Measurements from ENCODE around the gene COL1A2. TPM values are rescaled to one million over a fixed set of nuclear protein-coding genes. Genes with fewer than 3 reads are reported as not detected.

COL1A2 gene
- total and polyA plus RNA-seq, 2 of the 8 experiments (the other 6 are each of a cell fraction or from before 2014, with no cell fraction given): 45.2 to 87.2 TPM

GRCh38 chr7:94458041-94458440, 63.3 kb downstream of the COL1A2 start:
- Histone ChIP-seq H3K14ac (ENCODE audit: insufficient read length) (no peak overlapping the region), H3K9me3 (ENCODE audit: insufficient read depth in 2 of 2, low read depth in 1 of 2, low read length in 1 of 2) (no peaks in the 10 kb centered on the region), H2BK5ac (ENCODE audit: low read depth, low read length) (no peak overlapping the region), H3K9ac (replicated peaks in 1 of 4; ENCODE audit: extremely low read depth in 1 of 4, low read depth in 3 of 4, low read length in 3 of 4) (no peak overlapping the region), H3K23ac (ENCODE audit: insufficient read length) (no peak overlapping the region), H2BK12ac (ENCODE audit: low read depth, low read length) (no peak overlapping the region), H3K23me2 (ENCODE audit: low read depth, low read length) (no peaks in the 10 kb centered on the region), H3K27me3 (replicated peaks in 1 of 4; ENCODE audit: control insufficient read depth in 3 of 4, extremely low read depth in 1 of 4, insufficient read depth in 3 of 4, low read length in 3 of 4) (no peaks in the 10 kb centered on the region), H2BK120ac (replicated peaks; ENCODE audit: low read depth, low read length) (no peak overlapping the region), H3K4ac (replicated peaks; ENCODE audit: insufficient read length, low read depth, low read length) (no peak overlapping the region), H2AK5ac (ENCODE audit: low read depth, low read length) (no peak overlapping the region), H4K8ac (ENCODE audit: extremely low read depth, insufficient read depth, low read length) (no peak overlapping the region), H3K36me3 (ENCODE audit: control insufficient read depth in 2 of 4, insufficient read depth in 4 of 4, low read length in 3 of 4) (no peaks in the 10 kb centered on the region), H2BK15ac (ENCODE audit: low read length) (no peak overlapping the region), H3K18ac (ENCODE audit: extremely low read depth, low read length) (no peak overlapping the region), H3K56ac (replicated peaks; ENCODE audit: insufficient read length, low read depth, low read length) (no peak overlapping the region), H2BK20ac (ENCODE audit: low read length) (no peak overlapping the region), H3K4me1 (replicated peaks in 1 of 4; ENCODE audit: control insufficient read depth in 3 of 4, insufficient read depth in 4 of 4, low read length in 3 of 4) (no peaks in the 10 kb centered on the region), H3K4me3 (ENCODE audit: extremely low read depth in 1 of 4, insufficient read depth in 2 of 4, low read depth in 3 of 4, low read length in 4 of 4) (no peak overlapping the region), H3K79me2 (ENCODE audit: control insufficient read depth in 1 of 2, insufficient read depth in 2 of 2, low read length in 2 of 2) (no peaks in the 10 kb centered on the region), H4K91ac (replicated peaks; ENCODE audit: insufficient read length, low read length) (no peak overlapping the region), H3K27ac (ENCODE audit: low read depth, low read length) (no peak overlapping the region), H3K79me1 (ENCODE audit: low read depth, low read length) (no peaks in the 10 kb centered on the region), H4K5ac (ENCODE audit: insufficient read length, low read depth, low read length) (no peak overlapping the region), H2AFZ (ENCODE audit: low read length) (no peak overlapping the region), H4K20me1 (replicated peaks in 1 of 2; ENCODE audit: control insufficient read depth in 1 of 2, insufficient read depth in 2 of 2, low read length in 2 of 2) (no peaks in the 10 kb centered on the region), H3K4me2 (ENCODE audit: insufficient read depth in 1 of 2, low read depth in 2 of 2, low read length in 2 of 2) (no peak overlapping the region)
- WGBS, 2 experiments (ENCODE audit: extremely low coverage in 1 of 2, insufficient coverage in 1 of 2, insufficient read length in 1 of 2, insufficient replicate concordance in 2 of 2, low coverage in 1 of 2, low lambda C conversion rate in 2 of 2, missing lambda C conversion rate in 1 of 2): 87% methylated on average over 4 of the region's 4 CpGs; no CpG with 5 or more reads in 1 of the 2 experiments
- DNase-seq (ENCODE audit: low read depth in 1 of 2, low spot score in 2 of 2) (no peak), FAIRE-seq (no peak)
- ChIA-PET CTCF (ENCODE audit: partially characterized antibody) (interaction anchor here (0.5 to 1.9 kb wide), 6 partner anchors 9 to 719 kb away, joined by 3 to 12 read pairs (median 4); no protein-coding TSS in a partner anchor), POLR2A (ENCODE audit: partially characterized antibody) (interaction anchor here (0.6 kb wide), 1 partner anchor 1649 kb away, joined by 3 read pairs; no protein-coding TSS in a partner anchor)
- TF ChIP-seq E2F6 (IDR thresholded peaks at IDR 0.05): no peak
- no peak for TF ChIP-seq RNF2 (IDR thresholded peaks at IDR 0.05; ENCODE audit: borderline replicate concordance, low read depth, low read length, missing control alignments, poor library complexity, severe bottlenecking)
- TF ChIP-seq CHD2 (IDR thresholded peaks at IDR 0.05; ENCODE audit: low read length): no peak
- no peak for TF ChIP-seq POLR2A (IDR thresholded peaks at IDR 0.05; ENCODE audit: control extremely low read depth in 1 of 2, low read depth in 2 of 2, low read length in 2 of 2)
- no peak for TF ChIP-seq SIN3A (conservative IDR thresholded peaks at IDR 0.05 in 1 of 2, IDR thresholded peaks at IDR 0.05 in 1 of 2; ENCODE audit: low read depth in 1 of 2, low read length in 2 of 2)
- TF ChIP-seq CTBP2 (IDR thresholded peaks at IDR 0.05; ENCODE audit: borderline replicate concordance, insufficient read depth, insufficient read length, low read length): no peak
- TF ChIP-seq GABPA (IDR thresholded peaks at IDR 0.05; ENCODE audit: borderline replicate concordance, insufficient read depth, low read length): no peak
- no peak for TF ChIP-seq POLR2AphosphoS5 (IDR thresholded peaks at IDR 0.05; ENCODE audit: low read depth, low read length)
- no peak for TF ChIP-seq TEAD4 (IDR thresholded peaks at IDR 0.05; ENCODE audit: low read depth, low read length)
- TF ChIP-seq EZH2 (IDR thresholded peaks at IDR 0.05; ENCODE audit: low read depth, low read length, severe bottlenecking): no peak
